ENCODE data around the gene TMEM94. TPM values are rescaled to one million over a fixed set of nuclear protein-coding genes. Genes with fewer than 3 reads are reported as not detected.

Gene TMEM94
- total and polyA plus RNA-seq, 2 of the 8 experiments (the other 6 are each of a cell fraction or from before 2014, with no cell fraction given), result 54.8 to 69.9 TPM

GRCh38 chr17:75542229-75542628 lies 85.8 kb downstream of the TMEM94 start:
- no peaks in the 10 kb centered on the region for H3K27me3 ChIP-seq (replicated peaks in 1 of 4; ENCODE audit: control insufficient read depth in 3 of 4, extremely low read depth in 1 of 4, insufficient read depth in 3 of 4, low read length in 3 of 4)
- H2AFZ ChIP-seq (ENCODE audit: low read length), result no peak overlapping the region
- no peak overlapping the region for H4K5ac ChIP-seq (ENCODE audit: insufficient read length, low read depth, low read length)
- H3K4me3 ChIP-seq (ENCODE audit: extremely low read depth in 1 of 4, insufficient read depth in 2 of 4, low read depth in 3 of 4, low read length in 4 of 4), result no peak overlapping the region
- H2BK5ac ChIP-seq (ENCODE audit: low read depth, low read length), result 0 out of 2 replicates have a peak overlapping the region, but pooled peaks have one; percentile 16
- H3K18ac ChIP-seq (ENCODE audit: extremely low read depth, low read length), result no peak overlapping the region
- 90% methylated on average over 8 of the region's 8 CpGs; no CpG with 5 or more reads in 1 of the 2 experiments for WGBS, 2 experiments (ENCODE audit: extremely low coverage in 1 of 2, insufficient coverage in 1 of 2, insufficient read length in 1 of 2, insufficient replicate concordance in 2 of 2, low coverage in 1 of 2, low lambda C conversion rate in 2 of 2, missing lambda C conversion rate in 1 of 2)
- no peak overlapping the region for H4K8ac ChIP-seq (ENCODE audit: extremely low read depth, insufficient read depth, low read length)
- ChIA-PET CTCF (ENCODE audit: partially characterized antibody) (interaction anchor here (0.6 to 4.5 kb wide), 6 partner anchors 11 to 321 kb away, joined by 3 to 27 read pairs (median 4); no protein-coding TSS in a partner anchor), POLR2A (ENCODE audit: partially characterized antibody) (interaction anchor here (0.8 to 2.8 kb wide), 5 partner anchors 10 to 238 kb away, joined by 3 to 12 read pairs (median 4); a partner anchor contains a TSS)
- H2BK20ac ChIP-seq (ENCODE audit: low read length), result no peak overlapping the region
- no peak overlapping the region for H2BK120ac ChIP-seq (replicated peaks; ENCODE audit: low read depth, low read length)
- no peaks in the 10 kb centered on the region for H3K36me3 ChIP-seq (ENCODE audit: control insufficient read depth in 2 of 4, insufficient read depth in 4 of 4, low read length in 3 of 4)
- H3K23ac ChIP-seq (ENCODE audit: insufficient read length), result no peak overlapping the region
- H4K91ac ChIP-seq (replicated peaks; ENCODE audit: insufficient read length, low read length), result no peak overlapping the region
- H3K14ac ChIP-seq (ENCODE audit: insufficient read length), result no peak overlapping the region
- DNase-seq (ENCODE audit: low read depth in 1 of 2, low spot score in 2 of 2), result no peak
- no peaks in the 10 kb centered on the region for H3K23me2 ChIP-seq (ENCODE audit: low read depth, low read length)
- no peaks in the 10 kb centered on the region for H3K9me3 ChIP-seq (ENCODE audit: insufficient read depth in 2 of 2, low read depth in 1 of 2, low read length in 1 of 2)
- H3K4me1 ChIP-seq (replicated peaks in 1 of 4; ENCODE audit: control insufficient read depth in 3 of 4, insufficient read depth in 4 of 4, low read length in 3 of 4), result peaks cover 0 to 12% (median 0%) of the 10 kb centered on the region in 4 experiments; a peak in 5 of 7 replicates
- no peak overlapping the region for H2BK15ac ChIP-seq (ENCODE audit: low read length)
- no peak overlapping the region for H3K9ac ChIP-seq (replicated peaks in 1 of 4; ENCODE audit: extremely low read depth in 1 of 4, low read depth in 3 of 4, low read length in 3 of 4)
- H4K20me1 ChIP-seq (replicated peaks in 1 of 2; ENCODE audit: control insufficient read depth in 1 of 2, insufficient read depth in 2 of 2, low read length in 2 of 2), result peaks cover 0 to 5% of the 10 kb centered on the region in 2 experiments
- H2BK12ac ChIP-seq (ENCODE audit: low read depth, low read length), result 0 out of 2 replicates have a peak overlapping the region, but pooled peaks have one; percentile 33
- no peaks in the 10 kb centered on the region; a peak in 1 of 4 replicates for H3K79me2 ChIP-seq (ENCODE audit: control insufficient read depth in 1 of 2, insufficient read depth in 2 of 2, low read length in 2 of 2)
- no peak overlapping the region for H3K4ac ChIP-seq (replicated peaks; ENCODE audit: insufficient read length, low read depth, low read length)
- peaks cover 2% of the 10 kb centered on the region; the same call in 1 of the 2 replicates for H3K79me1 ChIP-seq (ENCODE audit: low read depth, low read length)
- no peak for FAIRE-seq
- no peak overlapping the region for H2AK5ac ChIP-seq (ENCODE audit: low read depth, low read length)
- H3K4me2 ChIP-seq (ENCODE audit: insufficient read depth in 1 of 2, low read depth in 2 of 2, low read length in 2 of 2), result no peak overlapping the region
- H3K27ac ChIP-seq (ENCODE audit: low read depth, low read length), result no peak overlapping the region
- H3K56ac ChIP-seq (replicated peaks; ENCODE audit: insufficient read length, low read depth, low read length), result no peak overlapping the region
- TF ChIP-seq CBX8 (IDR thresholded peaks at IDR 0.05; ENCODE audit: borderline replicate concordance, low read depth, low read length) (no peak), EZH2 (IDR thresholded peaks at IDR 0.05; ENCODE audit: low read depth, low read length, severe bottlenecking) (no peak), HDAC2 (IDR thresholded peaks at IDR 0.05; ENCODE audit: borderline replicate concordance in 1 of 2, low read depth in 2 of 2, low read length in 2 of 2) (no peak), ASH2L (IDR thresholded peaks at IDR 0.05; ENCODE audit: low read length) (no peak), ZNF274 (IDR thresholded peaks at IDR 0.05; ENCODE audit: borderline replicate concordance, extremely low read depth, low read length) (no peak), USF2 (IDR thresholded peaks at IDR 0.05; ENCODE audit: low read length) (no peak), TCF12 (IDR thresholded peaks at IDR 0.05; ENCODE audit: low read depth, low read length) (no peak), KDM5A (IDR thresholded peaks at IDR 0.05; ENCODE audit: low read length) (no peak), NRF1 (IDR thresholded peaks at IDR 0.05; ENCODE audit: low read depth, low read length) (no peak)
- TF ChIP-seq, protein P1, sequence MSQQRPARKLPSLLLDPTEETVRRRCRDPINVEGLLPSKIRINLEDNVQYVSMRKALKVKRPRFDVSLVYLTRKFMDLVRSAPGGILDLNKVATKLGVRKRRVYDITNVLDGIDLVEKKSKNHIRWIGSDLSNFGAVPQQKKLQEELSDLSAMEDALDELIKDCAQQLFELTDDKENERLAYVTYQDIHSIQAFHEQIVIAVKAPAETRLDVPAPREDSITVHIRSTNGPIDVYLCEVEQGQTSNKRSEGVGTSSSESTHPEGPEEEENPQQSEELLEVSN (IDR thresholded peaks at IDR 0.05), result no peak
- TF ChIP-seq, protein P2, sequence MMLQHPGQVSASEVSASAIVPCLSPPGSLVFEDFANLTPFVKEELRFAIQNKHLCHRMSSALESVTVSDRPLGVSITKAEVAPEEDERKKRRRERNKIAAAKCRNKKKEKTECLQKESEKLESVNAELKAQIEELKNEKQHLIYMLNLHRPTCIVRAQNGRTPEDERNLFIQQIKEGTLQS (IDR thresholded peaks at IDR 0.05; ENCODE audit: insufficient read depth, low read depth, low read length), result no peak

Data from H1 (cell line).